ENCODE results near the gene ABCA5. TPM values are rescaled to one million over a fixed set of nuclear protein-coding genes. Genes with fewer than 3 reads are reported as not detected.

The ABCA5 gene
- total and polyA plus RNA-seq, 2 of the 13 experiments (the other 11 are each of a cell fraction or from before 2014, with no cell fraction given): 9.7 to 10.1 TPM

DNA sequence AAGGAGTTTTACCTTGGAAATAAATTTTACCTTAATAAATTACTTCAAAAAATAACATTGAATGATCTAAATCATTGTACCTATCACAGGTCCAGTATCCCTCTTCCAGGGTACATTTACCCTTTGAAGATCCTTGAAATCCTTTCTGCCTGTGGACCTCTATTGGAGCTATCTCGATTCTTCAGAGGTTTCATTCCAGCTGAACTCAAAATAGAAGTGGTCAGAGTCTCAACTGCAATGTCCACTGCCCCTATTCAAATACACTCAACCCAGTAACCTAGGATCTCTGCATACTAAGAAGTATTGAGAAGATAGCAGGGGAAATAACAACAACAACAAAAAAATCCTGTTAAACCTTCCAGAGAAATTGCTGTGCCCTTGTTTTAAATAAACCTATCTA, 9.3 kb downstream of the ABCA5 start:
- Histone ChIP-seq H3K4me2 (ENCODE audit: low read depth, low read length) (no peak overlapping the region), H3K9me3 (ENCODE audit: low read length) (no peaks in the 10 kb centered on the region), H3K27ac (ENCODE audit: extremely low read length, insufficient read depth, low read length) (no peak overlapping the region), H2AFZ (ENCODE audit: low read length) (no peak overlapping the region), H3K4me1 (ENCODE audit: insufficient read depth, low read length) (no peaks in the 10 kb centered on the region), H4K20me1 (ENCODE audit: insufficient read depth, low read length) (no peaks in the 10 kb centered on the region), H3K4me3 (replicated peaks in 1 of 3; ENCODE audit: insufficient read depth in 1 of 3, low read depth in 2 of 3, low read length in 3 of 3) (no peak overlapping the region), H3K27me3 (ENCODE audit: control insufficient read depth in 1 of 2, insufficient read depth in 2 of 2, low read length in 2 of 2) (no peaks in the 10 kb centered on the region), H3K9ac (ENCODE audit: insufficient read depth, low read depth, low read length) (no peak overlapping the region), H3K79me2 (ENCODE audit: insufficient read depth, low read length) (no peaks in the 10 kb centered on the region), H3K36me3 (replicated peaks in 1 of 2; ENCODE audit: control insufficient read depth in 1 of 2, insufficient read depth in 2 of 2, low read length in 2 of 2) (no peaks in the 10 kb centered on the region)
- in situ Hi-C loops (cut with HindIII; ENCODE audit: extremely low pct_ligation_motif_present, low pct_unique_long_range_greater_than_20kb) (no loop called here), intact Hi-C loops (cut with micrococcal nuclease; ENCODE audit: unreplicated experiment) (no loop called here)
- WGBS (ENCODE audit: low lambda C conversion rate): 83% methylated on average over 1 of the region's 1 CpG
- no peak for DNase-seq (ENCODE audit: low spot score)
- TF ChIP-seq ZNF768 (CRISPR knock-in tag; IDR thresholded peaks at IDR 0.05): no peak
- no peak for TF ChIP-seq ZNF224 (CRISPR knock-in tag; IDR thresholded peaks at IDR 0.05)
- no peak for TF ChIP-seq ZNF180 (CRISPR knock-in tag; IDR thresholded peaks at IDR 0.05; ENCODE audit: borderline replicate concordance, low read depth)
- TF ChIP-seq PHF5A (CRISPR knock-in tag; IDR thresholded peaks at IDR 0.05; ENCODE audit: low read depth, unreplicated experiment): no peak
- TF ChIP-seq DNMT3B (CRISPR knock-in tag; conservative IDR thresholded peaks at IDR 0.05): no peak
- no peak for TF ChIP-seq SSRP1 (CRISPR knock-in tag; IDR thresholded peaks at IDR 0.05)
- no peak for TF ChIP-seq MED8 (CRISPR knock-in tag; IDR thresholded peaks at IDR 0.05; ENCODE audit: insufficient replicate concordance)
- no peak for TF ChIP-seq KAT8 (CRISPR knock-in tag; IDR thresholded peaks at IDR 0.05)
- no peak for TF ChIP-seq TBP (CRISPR knock-in tag; IDR thresholded peaks at IDR 0.05)
- no peak for TF ChIP-seq YEATS4 (CRISPR knock-in tag; IDR thresholded peaks at IDR 0.05; ENCODE audit: borderline replicate concordance)
- TF ChIP-seq KDM1A (CRISPR knock-in tag; IDR thresholded peaks at IDR 0.05): no peak
- TF ChIP-seq FOXK2 (IDR thresholded peaks at IDR 0.05): no peak
- TF ChIP-seq ZNF383 (CRISPR knock-in tag; IDR thresholded peaks at IDR 0.05; ENCODE audit: borderline replicate concordance): no peak
- TF ChIP-seq, protein P1, sequence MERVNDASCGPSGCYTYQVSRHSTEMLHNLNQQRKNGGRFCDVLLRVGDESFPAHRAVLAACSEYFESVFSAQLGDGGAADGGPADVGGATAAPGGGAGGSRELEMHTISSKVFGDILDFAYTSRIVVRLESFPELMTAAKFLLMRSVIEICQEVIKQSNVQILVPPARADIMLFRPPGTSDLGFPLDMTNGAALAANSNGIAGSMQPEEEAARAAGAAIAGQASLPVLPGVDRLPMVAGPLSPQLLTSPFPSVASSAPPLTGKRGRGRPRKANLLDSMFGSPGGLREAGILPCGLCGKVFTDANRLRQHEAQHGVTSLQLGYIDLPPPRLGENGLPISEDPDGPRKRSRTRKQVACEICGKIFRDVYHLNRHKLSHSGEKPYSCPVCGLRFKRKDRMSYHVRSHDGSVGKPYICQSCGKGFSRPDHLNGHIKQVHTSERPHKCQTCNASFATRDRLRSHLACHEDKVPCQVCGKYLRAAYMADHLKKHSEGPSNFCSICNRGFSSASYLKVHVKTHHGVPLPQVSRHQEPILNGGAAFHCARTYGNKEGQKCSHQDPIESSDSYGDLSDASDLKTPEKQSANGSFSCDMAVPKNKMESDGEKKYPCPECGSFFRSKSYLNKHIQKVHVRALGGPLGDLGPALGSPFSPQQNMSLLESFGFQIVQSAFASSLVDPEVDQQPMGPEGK (CRISPR knock-in tag; IDR thresholded peaks at IDR 0.05): no peak
- no peak for TF ChIP-seq ZNF569 (CRISPR knock-in tag; IDR thresholded peaks at IDR 0.05; ENCODE audit: borderline replicate concordance)
- TF ChIP-seq HOXA9 (CRISPR knock-in tag; IDR thresholded peaks at IDR 0.05; ENCODE audit: borderline replicate concordance): no peak
- TF ChIP-seq ATF7-NPFF (CRISPR knock-in tag; IDR thresholded peaks at IDR 0.05; ENCODE audit: low read depth): no peak
- ChIA-PET CTCF (ENCODE audit: low intra/inter-chr PET ratio, low total read pairs) (no interaction called here), POLR2A (no interaction called here)
- no peak for ATAC-seq
- BruUV-seq (replicated peaks): no TSS peak
- FAIRE-seq: no peak
